Lung microvascular endothelial cell (primary cell): ENCODE measurements around the gene SNRPA1. TPM values are rescaled to one million over a fixed set of nuclear protein-coding genes. Genes with fewer than 3 reads are reported as not detected.
A peak's percentile ranks its signal among the peaks of the same experiment; 100 is the strongest.

Experiments used
- DNase-seq, 2 donors: peaks; one replicate each; pipeline versions ENCODE4 v3.0.0 to v3.0.0-alpha.2; 2010; ENCODE audit warnings: low read depth in 2 of 2
- total RNA-seq: library from RNA; depleted of rRNA; stranded (reverse); fragments of >200 nt; gene quantifications from 2 replicates; pipeline ENCODE4 v1.2.1, GENCODE V29; 2014

Gene SNRPA1
- total RNA-seq, 1 donor from 2014 or later: 9.5 TPM

GRCh38 chr15:101264911-101265641 lies 30.0 kb downstream of the SNRPA1 start:
- peak; percentile 62 to 83 for DNase-seq

DNA sequence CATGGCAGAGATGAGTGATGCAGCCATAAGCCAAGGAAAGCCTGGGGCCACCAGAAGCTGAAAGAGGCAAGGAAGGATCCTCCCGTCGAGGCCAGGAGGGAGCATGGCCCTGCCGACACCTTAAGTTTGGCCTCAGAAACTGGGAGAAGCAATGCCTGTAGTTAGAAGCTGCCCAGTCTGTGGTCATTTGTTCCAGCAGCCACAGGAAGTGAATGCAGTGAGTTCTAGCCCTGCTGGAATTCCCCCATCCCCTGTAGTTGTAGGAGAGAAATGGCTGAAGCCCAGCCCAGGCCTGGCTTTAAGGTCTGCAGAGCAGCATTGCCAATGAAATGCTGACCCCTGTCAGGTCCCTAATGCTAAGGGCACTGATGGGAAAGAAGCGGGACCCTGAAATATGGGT lies 31.0 kb downstream of the SNRPA1 start:
- peak; percentile 72 to 77 for DNase-seq

DNA sequence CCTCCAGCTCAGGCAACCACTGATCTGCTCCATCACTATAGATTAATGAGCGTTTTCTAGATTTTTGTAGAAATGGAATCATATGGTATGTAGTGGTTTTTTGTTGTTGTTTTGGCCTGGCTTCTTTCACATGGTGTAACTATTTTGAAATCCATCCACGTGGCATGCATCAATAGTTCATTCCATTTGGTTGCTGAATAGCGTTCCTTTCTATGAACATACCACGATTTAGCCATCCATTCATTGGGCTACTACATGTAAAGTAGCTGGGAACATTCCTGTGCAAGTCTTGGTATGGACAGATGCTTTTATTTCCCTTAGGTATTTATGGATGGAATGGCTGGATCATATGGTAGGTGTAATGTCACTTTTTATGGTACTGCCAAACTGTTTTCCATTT lies 32.5 kb downstream of the SNRPA1 start:
- DNase-seq: no peak

- DNase-seq: peak; percentile 81 to 84
These were observed 36.6 kb downstream of the SNRPA1 start for GRCh38 chr15:101258238-101259144.

- peak in 1 of 2 donors; percentile 28 for DNase-seq
These were observed 38.3 kb downstream of the SNRPA1 start for GRCh38 chr15:101256757-101257156.

DNA sequence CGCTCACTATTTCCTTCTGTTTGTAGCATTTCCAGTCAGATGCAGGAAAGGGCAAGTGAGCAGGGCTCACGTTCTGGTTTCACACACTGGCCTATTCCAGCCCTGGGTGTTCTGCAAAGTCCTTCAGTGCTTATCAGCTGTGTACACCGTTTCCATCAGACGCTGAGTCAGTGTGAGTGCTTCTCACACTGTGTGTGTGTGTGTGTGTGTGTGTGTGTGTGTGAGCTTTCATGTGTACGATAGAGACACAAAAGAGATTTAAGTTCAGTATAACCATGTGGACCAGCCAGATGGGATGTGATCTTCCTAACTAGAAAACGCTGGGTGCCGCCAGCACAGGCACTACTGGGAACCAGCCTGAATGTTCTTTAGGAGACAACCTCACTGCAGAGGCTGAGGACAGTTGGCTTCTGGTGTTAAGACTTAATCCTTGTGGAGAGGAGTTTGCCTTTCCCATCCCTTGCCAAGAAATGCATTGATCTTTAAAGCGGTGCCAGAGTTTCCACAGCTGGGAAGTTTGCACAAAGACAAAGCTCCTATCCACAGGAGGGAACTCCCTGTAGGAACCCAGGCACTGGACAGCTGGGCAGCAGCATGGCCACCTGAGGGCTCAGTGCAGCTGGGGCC lies 39.3 kb downstream of the SNRPA1 start:
- peak; percentile 60 to 86 for DNase-seq

DNA sequence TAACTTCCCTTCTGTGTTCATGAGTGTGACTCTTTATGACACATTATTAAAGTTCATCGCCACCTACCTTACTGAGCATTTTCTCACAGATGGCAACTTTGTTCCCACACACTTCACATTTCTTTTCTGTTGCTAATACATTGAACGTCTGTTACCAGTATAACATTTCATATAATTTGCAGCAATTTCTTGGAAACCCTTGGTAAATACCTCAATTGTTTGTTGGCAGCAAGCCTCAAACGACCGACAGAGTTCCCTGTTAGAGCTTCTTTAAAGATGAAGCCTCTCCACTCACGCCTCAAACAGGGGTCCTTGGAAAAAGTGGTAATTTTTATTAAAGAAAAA lies 40.0 kb downstream of the SNRPA1 start:
- no peak for DNase-seq

GRCh38 chr15:101254157-101255050 lies 40.6 kb downstream of the SNRPA1 start:
- peak in 1 of 2 donors; percentile 34 for DNase-seq

DNA sequence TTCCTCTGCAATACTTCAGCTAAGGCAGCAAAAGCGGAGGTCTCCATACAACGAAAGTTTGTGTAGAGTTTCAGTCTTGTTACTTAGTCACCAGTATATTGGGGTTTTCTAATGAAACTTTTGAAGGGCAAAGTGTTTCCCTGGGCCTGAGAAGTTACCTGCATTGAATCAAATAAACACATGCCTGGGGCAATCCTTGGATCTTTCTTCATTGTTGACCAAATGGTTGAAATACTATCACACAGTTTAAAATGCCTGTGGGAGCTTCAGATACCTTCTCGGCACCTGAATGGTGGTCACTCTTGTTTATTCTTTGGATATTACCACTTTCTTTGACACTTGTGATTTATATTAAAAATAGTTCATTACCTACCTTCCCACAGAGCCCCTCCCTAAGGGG lies 42.2 kb downstream of the SNRPA1 start:
- no peak for DNase-seq

DNA sequence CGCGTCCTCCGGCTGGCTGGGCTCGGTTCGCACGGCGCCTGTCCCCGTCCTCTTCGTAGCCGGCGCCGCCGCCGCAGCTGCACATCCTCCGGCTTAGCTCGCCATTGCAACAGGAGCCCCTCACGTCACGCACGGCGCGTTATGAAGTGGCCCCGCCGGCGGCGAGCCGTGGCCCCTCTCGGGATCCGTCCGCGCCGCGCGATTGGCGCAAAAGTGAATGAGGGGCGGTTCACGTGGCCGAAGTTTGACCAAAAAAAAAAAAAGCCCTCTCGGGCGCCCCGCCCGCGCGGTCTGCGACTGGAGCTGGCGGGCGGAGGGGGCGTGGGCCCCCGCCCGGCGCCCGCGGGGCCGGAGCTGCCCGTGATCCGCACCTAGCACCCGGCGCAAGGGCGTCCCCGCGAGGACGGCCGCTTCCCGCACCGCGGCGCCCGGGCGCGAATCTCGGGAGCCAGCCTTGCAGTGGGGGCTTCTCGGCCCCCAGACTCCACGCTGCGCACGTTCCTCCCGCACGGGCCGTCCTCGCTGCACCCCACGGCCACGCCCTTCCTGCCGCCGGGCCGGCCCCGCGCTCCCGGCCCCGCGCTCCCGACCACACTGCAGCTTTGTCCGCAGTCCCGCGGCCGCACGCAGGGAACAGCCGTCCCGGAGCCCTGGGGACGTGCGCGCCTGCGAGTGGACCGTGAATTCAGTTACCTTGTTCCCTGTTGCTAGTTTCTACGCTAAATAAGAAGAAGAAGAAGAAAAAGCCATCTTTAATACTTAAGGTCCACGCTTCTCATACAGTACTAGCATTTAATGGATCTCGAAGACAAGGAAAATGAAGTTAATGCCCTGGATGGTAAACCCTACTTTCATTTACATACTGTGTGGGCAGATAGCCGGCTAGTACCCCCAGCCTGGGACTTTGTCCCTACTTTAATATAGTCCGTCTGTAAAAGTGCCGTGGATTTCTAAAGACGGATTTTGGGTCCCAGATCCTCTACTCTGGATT lies 42.9 kb downstream of the SNRPA1 start, which contains the start of gene CHSY1:
CHSY1 (minus strand) TSS at position 219 of the 991 bp plus-strand sequence. CDS start 592 bp downstream, outside the sequence.
- DNase-seq: peak; percentile 96 to 97

GRCh38 chr15:101250873-101251829 lies 43.9 kb downstream of the SNRPA1 start:
- peak; percentile 30 to 41 for DNase-seq

- peak; percentile 59 to 77 for DNase-seq
These were observed 44.7 kb downstream of the SNRPA1 start for GRCh38 chr15:101250341-101250831.

DNA sequence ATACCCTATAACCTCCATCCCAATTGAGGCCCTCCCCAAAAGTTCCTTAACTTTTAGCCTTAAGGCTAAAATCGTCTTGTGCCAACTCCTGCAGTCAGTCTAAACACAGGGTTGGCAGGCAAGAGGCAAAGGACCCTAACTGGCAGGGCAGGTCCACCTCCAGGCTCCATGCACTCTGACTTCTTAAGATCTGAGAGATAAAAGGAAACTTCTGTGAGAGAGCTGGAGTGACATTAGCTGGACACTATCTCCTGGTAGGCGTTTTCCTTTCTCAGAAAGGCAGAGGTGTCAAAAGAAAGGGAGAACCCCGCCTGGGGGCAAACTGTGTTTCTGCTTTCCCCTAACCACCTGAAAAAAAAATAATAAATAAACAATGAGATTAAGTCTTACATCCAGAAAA lies 46.8 kb downstream of the SNRPA1 start:
- DNase-seq: no peak

DNA sequence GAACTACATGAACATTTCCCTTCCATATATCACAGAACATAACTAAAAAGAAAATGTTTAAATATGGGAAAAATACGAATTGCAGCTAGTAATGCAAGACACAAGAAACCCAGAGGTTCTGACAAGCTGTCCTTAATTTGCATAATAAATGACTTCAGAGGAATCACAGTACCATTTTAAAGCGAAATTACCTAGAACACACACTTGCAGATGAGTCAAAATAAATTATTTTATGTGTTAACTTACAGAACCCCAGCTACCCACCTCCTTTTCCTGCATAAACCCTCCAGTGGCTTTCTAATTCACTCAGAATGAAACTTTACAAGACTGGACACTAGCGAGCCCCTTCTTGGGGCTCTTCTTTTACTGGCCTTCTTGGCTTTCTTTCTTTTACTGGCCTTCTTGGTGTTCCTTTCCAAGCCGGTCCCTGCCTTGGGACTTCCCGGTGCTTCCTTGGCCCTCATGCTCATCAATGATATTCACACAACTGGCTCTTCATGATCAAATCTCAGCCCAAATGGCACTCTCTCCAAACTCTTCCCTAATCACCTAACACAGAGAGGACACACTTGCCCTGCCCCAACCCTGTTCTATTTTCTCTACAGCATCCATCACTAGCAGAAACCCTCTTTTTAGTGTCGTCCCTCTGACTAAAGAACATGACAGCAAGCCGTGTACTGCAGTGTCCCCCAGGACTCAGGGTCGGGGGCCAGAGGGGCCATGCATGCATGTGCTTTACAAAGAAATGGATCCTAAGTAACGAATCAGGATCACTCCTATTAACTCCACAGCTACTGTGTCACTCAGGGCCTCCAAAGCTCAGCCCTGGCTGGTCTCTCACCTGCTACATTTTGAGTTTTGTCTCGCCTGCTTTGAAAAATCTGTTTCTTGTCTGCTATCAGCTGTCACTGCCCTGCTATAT lies 48.0 kb downstream of the SNRPA1 start:
- no peak for DNase-seq

DNA sequence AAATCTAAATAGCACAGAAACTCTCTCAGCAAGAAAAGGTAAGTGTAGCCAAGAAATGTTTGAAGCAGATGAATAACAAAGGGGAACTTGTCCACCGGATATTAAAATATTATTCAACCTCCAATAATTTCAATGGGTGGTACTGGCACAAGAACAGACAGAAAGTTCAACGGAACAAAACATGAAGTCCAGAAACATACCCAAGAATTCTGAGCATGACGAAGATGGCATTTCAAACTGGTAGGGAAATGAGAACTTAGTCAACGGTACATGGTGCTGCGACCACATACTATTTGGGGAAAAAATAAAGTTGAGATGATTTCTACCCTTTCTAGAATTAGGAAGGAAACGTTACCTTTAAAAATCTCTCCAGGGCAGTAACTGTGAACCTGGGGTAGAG lies 48.7 kb downstream of the SNRPA1 start:
- peak in 1 of 2 donors; percentile 36 for DNase-seq

DNA sequence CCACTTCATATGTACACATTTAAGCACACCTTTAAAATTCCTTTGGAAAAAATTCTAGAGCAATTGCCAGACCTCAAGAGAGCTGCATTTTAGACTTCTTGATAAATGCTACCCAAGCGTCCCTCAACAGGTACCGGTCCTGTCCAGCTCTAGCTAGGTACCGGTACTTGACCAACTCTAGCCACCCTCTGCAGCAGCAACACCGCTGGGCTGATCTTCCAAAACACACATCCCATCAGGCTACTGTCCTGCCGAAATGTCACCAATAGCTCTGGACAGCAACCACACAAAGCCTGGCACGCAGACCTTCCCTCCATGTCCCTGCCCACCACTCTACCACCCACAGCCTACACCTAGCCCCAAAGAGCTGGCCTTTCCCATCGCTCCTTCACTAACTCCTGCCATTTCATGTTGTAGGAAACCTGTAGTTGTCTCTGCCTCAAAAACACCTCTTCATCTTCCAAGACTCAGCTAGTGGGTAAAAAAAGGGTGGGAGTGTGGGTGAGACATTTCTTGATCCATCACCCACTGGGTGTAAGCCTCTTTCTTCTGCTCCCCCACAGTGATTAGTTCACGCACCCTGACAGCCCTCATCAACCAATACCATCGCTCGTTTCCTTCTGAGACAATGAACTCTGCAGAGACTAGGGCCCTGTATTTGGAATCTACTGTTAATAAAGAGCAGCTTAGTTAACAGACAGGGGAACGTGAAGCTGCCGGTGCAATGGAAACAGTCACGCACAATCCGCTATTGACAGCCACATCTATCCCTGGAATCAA lies 50.0 kb downstream of the SNRPA1 start:
- no peak for DNase-seq
